Mesothelial cell of epicardium (in vitro differentiated cells): ENCODE results near the gene RCAN2. TPM values are rescaled to one million over a fixed set of nuclear protein-coding genes. Genes with fewer than 3 reads are reported as not detected.

Experiments
- DNase-seq, 2 experiments: peaks; one replicate each; pipeline ENCODE4 v3.0.0; 2021; ENCODE audit warnings: low spot score in 2 of 2; ENCODE audit not compliant: unreplicated experiment in 2 of 2
- H3K27ac Mint-ChIP-seq: 2 replicates; pipeline ENCODE4 v1.8.0; 2021; ENCODE audit warnings: mixed read lengths
- H3K27me3 Mint-ChIP-seq: 2 replicates; pipeline ENCODE4 v1.8.0; 2021; ENCODE audit warnings: low read depth, mixed read lengths
- H3K36me3 Mint-ChIP-seq: 2 replicates; pipeline ENCODE4 v1.8.0; 2021; ENCODE audit warnings: mixed read lengths
- H3K4me1 Mint-ChIP-seq: 2 replicates; pipeline ENCODE4 v1.8.0; 2021; ENCODE audit warnings: mixed read lengths
- H3K4me3 Mint-ChIP-seq: 2 replicates; pipeline ENCODE4 v1.8.0; 2021; ENCODE audit warnings: mild to moderate bottlenecking, moderate library complexity, mixed read lengths
- H3K9me3 Mint-ChIP-seq: 2 replicates; pipeline ENCODE4 v1.8.0; 2021; ENCODE audit warnings: mixed read lengths
- total RNA-seq: library from RNA; stranded (reverse); gene quantifications from 3 replicates; pipeline ENCODE4 v1.2.1, GENCODE V29; 2021
- TF ChIP-seq, protein P1 (sequence below): fragments of 200-600 bp; sonication (generic); IDR thresholded peaks from one replicate; pipeline ENCODE4 v1.5.0; 2021; ENCODE audit warnings: antibody characterized with exemption; ENCODE audit not compliant: unreplicated experiment

RCAN2 gene
- total RNA-seq, 1 donor from 2014 or later: 4.0 TPM

DNA sequence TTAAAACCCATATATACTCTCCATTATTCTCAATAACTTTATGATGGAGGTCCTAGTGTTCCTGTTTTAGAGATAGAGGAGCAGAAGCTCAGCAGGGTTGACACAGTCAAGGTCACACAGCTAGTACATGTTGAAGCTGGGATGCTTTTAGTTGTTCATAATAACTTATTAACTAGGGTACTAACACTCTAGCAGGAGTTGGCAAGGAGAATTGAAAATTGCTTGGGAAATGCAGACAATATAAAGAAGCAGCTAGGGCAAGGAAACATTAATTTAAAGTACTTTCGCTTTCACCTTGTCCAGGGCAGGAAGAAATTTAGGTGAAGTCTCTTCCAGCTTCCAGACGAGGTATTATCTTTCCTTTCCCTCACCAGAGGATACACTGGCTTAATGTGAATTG, 133.7 kb downstream of the RCAN2 start:
- Mint-ChIP-seq H3K4me3 (no peak overlapping the region), H3K4me1 (peaks cover 18% of the 10 kb centered on the region), H3K27ac (no peak overlapping the region)

DNA sequence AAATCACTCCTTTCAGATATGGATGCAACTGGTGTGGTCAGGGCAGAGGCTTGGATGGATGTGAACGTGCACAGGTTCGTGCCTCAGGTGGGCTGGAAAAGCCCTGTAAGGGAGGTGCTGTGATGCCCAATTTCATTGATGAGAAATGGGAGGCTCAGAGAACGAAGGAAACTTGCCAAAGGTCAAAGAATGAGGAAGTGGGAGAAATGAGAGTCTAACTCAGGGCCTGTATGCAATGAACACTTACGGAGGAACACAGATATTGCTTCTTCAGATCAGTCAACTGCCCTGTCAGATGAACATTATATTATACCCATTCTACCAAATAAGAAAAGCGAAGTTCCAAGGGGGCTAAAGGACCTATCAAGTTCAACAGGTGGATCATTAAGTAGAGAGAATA, 134.7 kb downstream of the RCAN2 start:
- peaks cover 20% of the 10 kb centered on the region for H3K4me1 Mint-ChIP-seq
- no peaks in the 10 kb centered on the region for H3K9me3 Mint-ChIP-seq
- no peak overlapping the region for H3K27ac Mint-ChIP-seq
- no peak for DNase-seq
- H3K4me3 Mint-ChIP-seq: no peak overlapping the region
- H3K27me3 Mint-ChIP-seq: no peaks in the 10 kb centered on the region
- no peaks in the 10 kb centered on the region for H3K36me3 Mint-ChIP-seq
- TF ChIP-seq, protein P1, sequence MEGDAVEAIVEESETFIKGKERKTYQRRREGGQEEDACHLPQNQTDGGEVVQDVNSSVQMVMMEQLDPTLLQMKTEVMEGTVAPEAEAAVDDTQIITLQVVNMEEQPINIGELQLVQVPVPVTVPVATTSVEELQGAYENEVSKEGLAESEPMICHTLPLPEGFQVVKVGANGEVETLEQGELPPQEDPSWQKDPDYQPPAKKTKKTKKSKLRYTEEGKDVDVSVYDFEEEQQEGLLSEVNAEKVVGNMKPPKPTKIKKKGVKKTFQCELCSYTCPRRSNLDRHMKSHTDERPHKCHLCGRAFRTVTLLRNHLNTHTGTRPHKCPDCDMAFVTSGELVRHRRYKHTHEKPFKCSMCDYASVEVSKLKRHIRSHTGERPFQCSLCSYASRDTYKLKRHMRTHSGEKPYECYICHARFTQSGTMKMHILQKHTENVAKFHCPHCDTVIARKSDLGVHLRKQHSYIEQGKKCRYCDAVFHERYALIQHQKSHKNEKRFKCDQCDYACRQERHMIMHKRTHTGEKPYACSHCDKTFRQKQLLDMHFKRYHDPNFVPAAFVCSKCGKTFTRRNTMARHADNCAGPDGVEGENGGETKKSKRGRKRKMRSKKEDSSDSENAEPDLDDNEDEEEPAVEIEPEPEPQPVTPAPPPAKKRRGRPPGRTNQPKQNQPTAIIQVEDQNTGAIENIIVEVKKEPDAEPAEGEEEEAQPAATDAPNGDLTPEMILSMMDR: no peak

More for the DNA sequence above, 133.7 kb downstream of the RCAN2 start:
- TF ChIP-seq, protein P1: no peak
- peaks cover 3% of the 10 kb centered on the region for H3K27me3 Mint-ChIP-seq
- no peak for DNase-seq
- H3K36me3 Mint-ChIP-seq: no peaks in the 10 kb centered on the region
- no peaks in the 10 kb centered on the region for H3K9me3 Mint-ChIP-seq

DNA sequence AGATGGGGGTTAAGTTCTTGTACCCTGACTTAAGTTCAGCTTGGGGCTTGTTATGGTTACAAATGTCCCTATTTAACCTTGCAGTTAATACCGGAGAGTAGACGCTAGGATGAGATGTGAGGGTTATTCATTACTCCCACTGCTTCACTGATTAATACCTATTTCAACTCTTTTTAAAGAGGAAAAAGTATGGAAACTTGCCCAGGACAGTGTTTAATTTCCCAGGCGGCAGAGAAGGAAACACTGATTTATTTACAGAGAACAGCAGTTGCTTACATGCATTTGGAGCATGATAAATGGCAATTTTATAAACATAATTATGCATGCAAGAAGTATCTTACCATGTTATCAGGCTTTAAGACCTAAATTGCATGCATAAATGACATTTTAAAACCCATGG, 137.7 kb downstream of the RCAN2 start:
- Mint-ChIP-seq H3K9me3 (no peaks in the 10 kb centered on the region), H3K4me1 (peaks cover 20% of the 10 kb centered on the region), H3K27ac (no peak overlapping the region), H3K4me3 (no peak overlapping the region), H3K36me3 (no peaks in the 10 kb centered on the region), H3K27me3 (no peaks in the 10 kb centered on the region)
- TF ChIP-seq, protein P1: no peak
- no peak for DNase-seq

DNA sequence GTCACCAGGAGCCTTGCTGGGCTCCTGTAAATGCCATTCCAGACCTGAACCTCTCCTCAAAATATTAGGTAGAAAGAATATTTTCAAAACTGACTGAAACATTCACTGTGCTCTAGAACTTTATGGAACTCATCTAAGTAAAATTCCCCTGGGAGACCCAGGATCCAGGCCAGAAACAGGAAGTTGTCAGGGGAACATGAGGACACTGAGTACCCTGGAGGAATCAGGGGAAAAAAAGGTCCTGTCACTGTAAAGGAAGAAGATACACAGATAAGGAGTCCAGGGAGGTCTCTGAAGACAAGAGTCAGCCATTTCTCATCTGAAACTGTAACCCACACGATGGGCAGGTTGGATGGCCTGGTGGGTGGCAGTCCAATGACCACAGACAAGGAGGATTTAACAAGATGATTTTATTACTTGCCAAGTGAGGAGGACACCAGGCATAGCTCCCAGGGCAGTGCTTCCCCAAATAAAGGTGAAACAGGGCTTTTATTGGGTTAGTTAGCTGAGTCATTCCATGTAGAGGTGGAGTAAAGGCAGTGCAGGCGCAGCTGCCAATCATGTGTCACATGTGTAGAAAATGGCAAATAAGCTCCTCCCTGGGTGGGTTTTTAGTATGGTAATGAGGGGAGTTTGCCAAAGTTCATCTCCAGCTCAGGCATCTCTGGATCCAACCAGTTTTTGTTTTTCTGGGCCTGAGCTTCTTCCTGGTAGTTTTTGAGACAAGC, 138.5 kb downstream of the RCAN2 start:
- H3K4me1 Mint-ChIP-seq: peaks cover 20% of the 10 kb centered on the region
- H3K4me3 Mint-ChIP-seq: no peak overlapping the region
- no peaks in the 10 kb centered on the region for H3K36me3 Mint-ChIP-seq
- H3K27me3 Mint-ChIP-seq: no peaks in the 10 kb centered on the region
- no peak for DNase-seq
- no peaks in the 10 kb centered on the region for H3K9me3 Mint-ChIP-seq
- no peak overlapping the region for H3K27ac Mint-ChIP-seq
- TF ChIP-seq, protein P1: no peak

DNA sequence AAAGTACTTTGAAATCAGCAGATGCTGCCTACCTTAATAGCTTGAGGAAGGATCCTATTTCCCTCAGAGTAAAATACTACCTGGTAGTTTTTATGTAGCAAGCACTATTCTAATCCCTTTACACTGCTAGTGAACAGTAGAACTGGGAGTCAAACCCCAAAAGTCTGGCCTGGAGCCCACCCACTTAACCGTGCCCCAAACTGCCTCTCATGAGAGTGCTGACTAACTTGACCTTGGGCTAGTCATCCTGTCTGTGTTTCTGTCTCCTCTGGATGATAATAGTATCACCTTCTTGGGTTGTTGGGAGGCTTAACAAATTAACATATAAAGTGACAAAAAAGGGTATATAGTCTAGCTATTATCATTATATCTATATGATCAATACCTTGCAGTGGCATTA, 140.5 kb downstream of the RCAN2 start:
- Mint-ChIP-seq H3K36me3 (no peaks in the 10 kb centered on the region), H3K9me3 (no peaks in the 10 kb centered on the region), H3K4me3 (no peak overlapping the region)

More for the DNA sequence above, 140.5 kb downstream of the RCAN2 start:
- DNase-seq: no peak
- no peak overlapping the region for H3K27ac Mint-ChIP-seq
- H3K4me1 Mint-ChIP-seq: peaks cover 20% of the 10 kb centered on the region
- H3K27me3 Mint-ChIP-seq: no peaks in the 10 kb centered on the region
- TF ChIP-seq, protein P1: no peak
